UCSD-AML1 (cell line): ENCODE measurements around the gene MTHFS.

Experiments
- DNase-seq: peaks from one replicate; lab custom pipeline; 2025; ENCODE audit not compliant: unreplicated experiment; lab: John Stamatoyannopoulos, UW

Gene MTHFS

DNA sequence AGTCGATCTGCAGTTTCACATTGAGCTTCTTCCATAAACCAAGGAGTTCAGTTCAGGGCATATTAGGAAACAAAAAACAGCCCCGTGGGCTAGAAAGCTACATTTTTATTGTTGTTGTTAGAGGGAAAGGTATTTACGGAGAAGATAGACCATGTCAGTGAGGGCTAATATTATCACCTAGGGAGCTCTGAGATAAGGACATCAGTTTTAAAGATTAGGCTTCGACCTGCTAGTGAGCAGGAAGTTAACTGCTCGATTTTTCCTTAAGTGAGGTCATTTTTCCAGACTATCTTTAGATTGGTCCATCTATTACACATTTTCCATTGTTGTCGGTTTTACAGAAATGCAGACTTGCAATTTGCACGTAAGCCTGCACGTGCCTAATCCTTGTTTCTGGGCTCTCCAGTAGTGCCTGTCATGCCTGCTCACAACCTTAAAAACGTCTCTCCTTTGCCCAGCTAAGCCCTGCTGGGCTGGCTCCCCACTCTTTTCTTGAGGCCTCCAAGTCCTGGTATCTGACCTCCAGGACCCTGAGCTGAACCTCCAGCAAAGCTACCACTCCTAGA lies 72.6 kb downstream of the MTHFS start:
- no peak for DNase-seq

DNA sequence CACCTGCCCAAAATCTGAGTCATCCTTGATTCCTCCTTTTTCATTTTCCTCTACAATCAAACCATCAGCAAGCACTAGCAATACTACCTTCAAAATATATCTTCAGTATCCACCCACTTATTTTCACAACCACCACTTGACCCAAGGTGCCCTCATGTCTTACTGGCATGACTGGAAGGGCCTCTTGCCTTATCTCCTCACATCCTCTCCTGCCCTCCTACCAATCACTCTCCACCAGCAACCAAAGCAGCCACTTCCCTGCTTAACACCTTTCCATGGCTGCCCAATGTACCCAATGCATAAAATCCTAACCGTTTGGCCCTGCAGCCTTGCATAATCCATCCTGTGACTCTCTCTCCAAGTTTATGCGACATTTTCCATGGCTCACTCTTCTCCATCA lies 76.0 kb downstream of the MTHFS start:
- no peak for DNase-seq

DNA sequence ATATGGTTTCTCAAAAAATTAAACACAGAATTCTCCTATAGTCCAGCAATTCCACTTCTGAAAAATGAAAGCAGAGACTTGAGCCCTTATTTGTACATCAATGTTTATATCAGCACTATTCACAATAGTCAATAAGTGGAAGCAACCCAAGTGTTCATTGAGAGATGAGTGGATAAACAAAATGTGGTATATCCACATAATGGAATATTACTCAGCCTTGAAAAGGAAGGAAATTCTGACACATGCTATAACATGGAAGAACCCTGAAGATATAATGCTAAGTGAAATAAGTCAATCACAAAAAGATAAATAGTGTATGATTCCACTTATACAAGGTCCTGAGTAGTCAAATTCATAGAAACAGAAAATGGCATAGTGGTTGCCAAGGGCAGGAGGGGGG lies 76.6 kb downstream of the MTHFS start:
- DNase-seq, result no peak

DNA sequence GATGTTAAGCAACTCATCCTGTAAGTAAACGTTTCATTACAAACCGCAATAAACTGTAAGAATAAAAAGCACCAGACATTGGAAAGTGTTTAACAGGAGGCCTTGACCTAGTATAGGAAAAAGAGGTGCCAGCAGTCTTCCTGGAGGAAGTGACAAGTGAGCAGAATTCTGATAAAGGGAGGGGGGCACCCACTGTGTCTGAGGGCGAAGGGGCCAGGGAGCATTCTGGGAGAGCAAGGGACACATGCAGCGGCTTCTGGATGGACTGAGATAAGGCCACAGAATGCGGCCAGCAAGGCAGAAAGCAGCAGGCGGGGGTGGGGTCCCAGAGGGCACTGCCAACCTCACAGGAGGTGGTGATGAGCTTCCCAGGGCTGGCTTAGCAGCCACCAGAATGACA lies 80.2 kb downstream of the MTHFS start:
- DNase-seq, result peak; percentile 60

DNA sequence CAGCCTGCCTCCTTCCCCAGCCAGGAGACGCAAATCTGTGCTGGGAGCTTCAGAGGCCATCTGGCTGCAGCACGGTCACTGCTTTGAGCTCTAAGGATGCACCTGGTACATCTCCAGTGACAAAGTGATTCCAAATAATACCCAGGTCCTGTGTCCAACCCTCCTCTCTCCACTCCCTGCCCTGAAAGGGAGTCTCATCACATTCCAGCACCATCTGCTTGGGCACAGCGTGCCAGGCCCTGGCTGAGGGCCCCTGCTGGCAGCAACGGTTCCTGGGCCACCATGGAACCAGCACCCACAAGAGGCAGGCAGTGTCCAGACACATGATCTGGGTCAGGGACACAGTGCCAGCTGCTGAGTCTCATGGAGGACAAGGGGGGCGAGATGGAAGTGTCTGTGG lies 81.3 kb downstream of the MTHFS start:
- DNase-seq, result no peak

DNA sequence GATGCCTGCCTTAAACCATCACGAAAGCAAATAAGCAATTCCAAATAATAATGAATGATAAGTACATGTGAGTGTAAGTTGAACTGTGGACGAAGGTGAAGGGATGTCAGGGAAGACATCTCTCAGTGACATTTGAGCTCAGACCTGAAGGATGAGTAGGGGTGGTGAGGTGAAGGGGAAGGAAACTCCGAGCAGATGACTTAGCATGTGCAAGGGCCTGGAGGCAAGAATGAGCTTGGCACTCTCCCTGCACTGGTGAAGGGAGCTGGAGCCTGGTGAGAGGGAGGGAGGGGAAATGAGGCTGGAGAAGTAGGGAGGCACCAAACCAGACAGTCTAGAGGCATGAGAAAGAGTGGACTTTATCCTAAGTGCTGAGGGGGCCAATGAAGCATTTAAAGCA lies 84.3 kb downstream of the MTHFS start:
- no peak for DNase-seq

DNA sequence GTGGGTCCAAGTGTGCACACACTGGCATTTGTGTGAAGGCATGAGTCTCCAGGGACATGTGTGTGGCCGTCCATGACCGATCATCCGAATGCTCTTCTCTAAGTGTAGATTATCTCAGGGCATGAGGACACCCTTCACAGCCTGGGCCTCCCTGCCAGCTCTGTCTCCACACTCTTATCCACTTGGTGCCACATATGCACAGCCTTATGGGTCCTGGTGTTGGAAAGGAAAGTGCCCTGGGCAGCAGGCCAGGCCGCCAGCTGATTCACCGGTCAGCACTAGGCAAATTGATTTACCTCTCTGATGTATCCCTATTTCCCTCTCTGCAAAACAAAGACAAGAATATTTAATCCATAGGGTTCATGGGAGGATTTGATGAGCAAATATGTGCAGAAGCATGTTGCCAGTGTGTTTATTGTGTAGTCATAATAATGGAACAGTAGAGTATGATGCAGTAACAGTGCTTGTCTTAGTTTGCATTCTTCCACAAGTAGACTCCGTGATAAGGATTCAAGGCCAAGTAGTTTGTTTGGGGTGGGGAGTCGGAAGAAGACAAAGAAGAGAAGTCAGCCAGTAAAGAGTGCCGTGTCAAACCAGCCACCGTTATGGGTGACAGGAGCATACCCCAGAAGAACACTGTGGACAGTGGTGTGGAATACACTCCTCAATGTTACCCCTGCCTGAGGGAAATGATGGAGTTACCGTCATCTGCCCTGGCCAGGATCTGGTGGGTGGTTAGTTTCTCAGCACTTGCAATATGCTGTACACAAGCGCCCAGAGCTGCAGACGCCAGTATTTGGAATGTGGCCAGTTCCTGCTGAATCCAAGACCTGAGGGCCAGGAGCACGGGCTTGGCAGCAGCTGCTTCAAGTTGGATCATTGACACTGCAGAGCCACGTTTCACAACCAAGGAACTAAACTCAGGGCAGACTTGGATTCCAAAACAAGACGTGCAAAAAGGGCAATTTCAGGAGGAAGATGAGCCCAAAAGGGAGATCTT lies 85.1 kb downstream of the MTHFS start:
- no peak for DNase-seq

DNA sequence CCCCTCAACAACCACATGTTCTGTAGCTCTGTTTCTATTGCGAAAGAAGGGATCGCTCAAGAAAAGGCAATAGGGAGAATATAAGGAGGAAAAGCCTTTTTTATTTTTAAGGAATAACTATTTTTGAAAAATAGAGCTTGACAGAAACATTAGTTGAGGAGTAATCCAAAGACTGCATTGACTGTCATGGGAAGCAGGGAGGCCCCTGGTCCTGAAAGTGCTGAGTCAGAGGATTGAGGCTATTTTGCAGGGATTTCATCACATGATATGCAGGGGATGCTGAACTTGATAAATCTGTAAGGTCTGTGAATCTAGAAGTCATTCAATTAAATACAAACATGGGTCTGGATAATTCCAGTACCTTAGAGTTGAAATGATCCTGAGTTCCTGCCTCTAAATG lies 92.0 kb downstream of the MTHFS start:
- no peak for DNase-seq

DNA sequence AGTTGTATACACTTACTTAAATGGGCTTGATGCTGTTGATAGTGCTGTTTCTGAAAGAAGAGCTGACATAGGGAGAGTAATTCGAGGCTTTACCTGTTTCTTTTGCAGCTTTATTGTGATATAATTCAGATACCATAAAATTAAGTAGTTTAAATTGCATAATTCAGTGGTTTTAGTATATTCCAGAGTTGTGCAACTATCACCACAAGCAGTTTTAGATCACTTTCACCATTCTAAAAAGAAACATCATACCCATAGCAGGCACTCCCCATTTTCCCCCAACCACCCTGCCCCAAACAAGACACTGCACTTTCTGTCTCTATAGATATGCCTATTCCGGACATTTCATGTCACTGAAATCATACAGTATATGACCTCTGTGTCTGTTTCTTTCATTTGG lies 98.5 kb downstream of the MTHFS start:
- DNase-seq, result no peak
